HepG2 (cell line): ENCODE measurements around the gene TLN1. TPM values are rescaled to one million over a fixed set of nuclear protein-coding genes. Genes with fewer than 3 reads are reported as not detected.

Experiments
- ATAC-seq: fragments of 200-7000 bp; cut with Tn5 transposase; 3 replicates; pipeline ENCODE4 v1.9.1; 2020; ENCODE audit warnings: mild to moderate bottlenecking, moderate library complexity
- BruUV-seq: library from RNA; stranded (reverse); fragments of 400-500 nt; replicated peaks from 2 replicates; lab custom pipeline; 2021; lab: Mats Ljungman, UMichigan
- CTCF ChIA-PET: fragments of 300-600 bp; formaldehyde crosslinking; extraction: SDS; loops from one replicate; lab custom pipeline; 2021; ENCODE audit warnings: low total read pairs, inconsistent platforms, low intra/inter-chr PET ratio; lab: Yijun Ruan, JAX
- POLR2A ChIA-PET: fragments of 350-600 bp; sonication (Branson Sonifier 250); formaldehyde crosslinking; loops from one replicate; lab custom pipeline; 2020; ENCODE audit warnings: antibody characterized with exemption, inconsistent platforms; lab: Yijun Ruan, JAX
- DNase-seq: peaks from one replicate; pipeline ENCODE4 v3.0.0-alpha.2; 2015; ENCODE audit warnings: low spot score
- FAIRE-seq: peaks from 3 replicates; lab custom pipeline; 2011; peaks lifted over from hg19 to GRCh38; lab: Jason Lieb, UNC
- H2AFZ ChIP-seq: one replicate; pipeline ENCODE4 v1.6.1; 2011; ENCODE audit warnings: low read length, inconsistent platforms
- H3K27ac ChIP-seq: fragments of 300-600 bp; 3 replicates; pipeline ENCODE4 v1.8.0; 2011; ENCODE audit warnings: mixed run types, mild to moderate bottlenecking, mixed read lengths, low read length, inconsistent platforms; ENCODE audit not compliant: insufficient read depth; ENCODE audit errors: extremely low read length
- H3K27me3 ChIP-seq, 2 experiments: fragments of 200-600 bp in 1 of 2; 2 replicates in 1 of 2; 3 replicates in 1 of 2; pipeline versions ENCODE4 v1.6.0 to v1.8.0; 2011; ENCODE audit warnings: low read length in 2 of 2, mild to moderate bottlenecking in 2 of 2, moderate library complexity in 2 of 2, inconsistent platforms in 1 of 2; ENCODE audit not compliant: insufficient read depth in 2 of 2, control insufficient read depth in 1 of 2
- H3K36me3 ChIP-seq, 2 experiments: fragments of 200-600 bp in 1 of 2; replicated peaks in 1 of 2; 2 replicates in 1 of 2; 3 replicates in 1 of 2; pipeline versions ENCODE4 v1.5.1 to v1.8.0; 2011; ENCODE audit warnings: low read length in 2 of 2, inconsistent platforms in 1 of 2; ENCODE audit not compliant: insufficient read depth in 2 of 2, control insufficient read depth in 1 of 2
- H3K4me1 ChIP-seq: 2 replicates; pipeline ENCODE4 v1.5.1; 2012; ENCODE audit warnings: low read length, inconsistent platforms; ENCODE audit not compliant: insufficient read depth
- H3K4me2 ChIP-seq: 2 replicates; pipeline ENCODE4 v1.6.0; 2011; ENCODE audit warnings: low read depth, low read length, inconsistent platforms
- H3K4me3 ChIP-seq, 3 experiments: fragments of 200-600 bp in 1 of 3; sonication (generic), shearing (Covaris generic) in 1 of 3; replicated peaks in 1 of 3; 2 replicates each; pipeline ENCODE4 v1.5.1; 2011 to 2016; ENCODE audit warnings: low read length in 3 of 3, inconsistent platforms in 2 of 3, low read depth in 2 of 3, mild to moderate bottlenecking in 2 of 3, control low read depth in 1 of 3, mixed read lengths in 1 of 3; ENCODE audit not compliant: insufficient read depth in 1 of 3
- H3K79me2 ChIP-seq: one replicate; pipeline ENCODE4 v1.6.1; 2011; ENCODE audit warnings: low read length, inconsistent platforms; ENCODE audit not compliant: insufficient read depth
- H3K9ac ChIP-seq: 2 replicates; pipeline ENCODE4 v1.6.0; 2011; ENCODE audit warnings: mild to moderate bottlenecking, low read depth, low read length, inconsistent platforms; ENCODE audit not compliant: insufficient read depth
- H3K9me3 ChIP-seq: 2 replicates; pipeline ENCODE4 v1.5.1; 2012; ENCODE audit warnings: mild to moderate bottlenecking, low read length
- H4K20me1 ChIP-seq: 2 replicates; pipeline ENCODE4 v1.6.0; 2011; ENCODE audit warnings: inconsistent platforms, mild to moderate bottlenecking, low read length, moderate library complexity; ENCODE audit not compliant: insufficient read depth
- ETV5 ChIP-seq: IDR thresholded peaks from 2 replicates; pipeline ENCODE4 v1.6.1; 2018; ENCODE audit warnings: missing biosample characterization, missing genetic modification reagents, inconsistent platforms, borderline replicate concordance
- ETV6 ChIP-seq: sonication (generic); formaldehyde crosslinking; conservative IDR thresholded peaks from 2 replicates; pipeline ENCODE4 v1.4.0; 2020; ENCODE audit warnings: missing genetic modification reagents
- FOXO1 ChIP-seq: sonication (generic); formaldehyde crosslinking; IDR thresholded peaks from 2 replicates; pipeline ENCODE4 v1.4.0; 2020; ENCODE audit warnings: missing genetic modification reagents
- HNF1A ChIP-seq, 2 experiments: sonication (generic) in 1 of 2; formaldehyde crosslinking in 1 of 2; IDR thresholded peaks; 2 replicates each; pipeline versions ENCODE4 v1.4.0 to v1.6.1; 2016 to 2020; ENCODE audit warnings: borderline replicate concordance in 1 of 2, low read depth in 1 of 2, mild to moderate bottlenecking in 1 of 2, missing genetic modification reagents in 1 of 2
- KLF16 ChIP-seq, 2 experiments: sonication (generic) in 1 of 2; formaldehyde crosslinking in 1 of 2; IDR thresholded peaks; 2 replicates each; pipeline versions ENCODE4 v1.6.1 to v1.8.0; 2016 to 2023; ENCODE audit warnings: missing genetic modification reagents in 2 of 2, missing compliant biosample characterization in 1 of 2
- PBX2 ChIP-seq: IDR thresholded peaks from 2 replicates; pipeline ENCODE4 v1.6.1; 2016; ENCODE audit warnings: control low read depth
- RXRB ChIP-seq: IDR thresholded peaks from 2 replicates; pipeline ENCODE4 v1.6.1; 2016; ENCODE audit warnings: borderline replicate concordance, missing genetic modification reagents, missing compliant biosample characterization
- SRY ChIP-seq: sonication (generic); formaldehyde crosslinking; IDR thresholded peaks from 2 replicates; pipeline ENCODE4 v1.8.0; 2022; ENCODE audit warnings: mild to moderate bottlenecking, missing genetic modification reagents
- ZBTB21 ChIP-seq: sonication (generic); formaldehyde crosslinking; IDR thresholded peaks from 2 replicates; pipeline ENCODE4 v1.4.0; 2020; ENCODE audit warnings: missing genetic modification reagents
- ZBTB3 ChIP-seq: sonication (generic); formaldehyde crosslinking; IDR thresholded peaks from 2 replicates; pipeline ENCODE4 v1.4.0; 2020; ENCODE audit warnings: low read depth, mild to moderate bottlenecking, moderate library complexity, missing genetic modification reagents, borderline replicate concordance
- ZFP62 ChIP-seq: sonication (generic); formaldehyde crosslinking; IDR thresholded peaks from 2 replicates; pipeline ENCODE4 v1.4.0; 2020; ENCODE audit warnings: missing genetic modification reagents
- ZNF296 ChIP-seq: sonication (generic); formaldehyde crosslinking; conservative IDR thresholded peaks from 2 replicates; pipeline ENCODE4 v1.5.0; 2020; ENCODE audit warnings: mild to moderate bottlenecking, missing genetic modification reagents
- ZNF383 ChIP-seq: sonication (generic); formaldehyde crosslinking; IDR thresholded peaks from 2 replicates; pipeline ENCODE4 v1.4.0; 2020; ENCODE audit warnings: missing genetic modification reagents, mild to moderate bottlenecking, borderline replicate concordance
- ZNF503 ChIP-seq: sonication (generic); formaldehyde crosslinking; IDR thresholded peaks from 2 replicates; pipeline ENCODE4 v1.4.0; 2020; ENCODE audit warnings: missing genetic modification reagents
- ZNF550 ChIP-seq: sonication (generic); formaldehyde crosslinking; IDR thresholded peaks from 2 replicates; pipeline ENCODE4 v1.4.0; 2020; ENCODE audit warnings: mild to moderate bottlenecking, missing genetic modification reagents, borderline replicate concordance
- ZNF577 ChIP-seq: sonication (generic); formaldehyde crosslinking; IDR thresholded peaks from 2 replicates; pipeline ENCODE4 v1.4.0; 2020; ENCODE audit warnings: mild to moderate bottlenecking, low read depth, missing genetic modification reagents, borderline replicate concordance
- WGBS: methylation state at CpG from one replicate; pipeline ENCODE4 v1.1.6; 2017; ENCODE audit warnings: low lambda C conversion rate; 5-methylcytosine and 5-hydroxymethylcytosine counted together
- in situ Hi-C: cut with HindIII; loops from 2 replicates; pipeline ENCODE4 v1.10.0; 2017; ENCODE audit warnings: low pct_unique_long_range_greater_than_20kb; ENCODE audit not compliant: extremely low pct_ligation_motif_present
- intact Hi-C: fragments of 100-400 bp; cut with micrococcal nuclease; formaldehyde crosslinking; loops from one replicate; pipeline ENCODE4 v1.10.0; 2022; ENCODE audit not compliant: unreplicated experiment
- polyA plus RNA-seq, 8 experiments: library from polyadenylated mRNA; depleted of rRNA in 3 of 8; stranded (reverse) in 7 of 8; unstranded in 1 of 8; fragments of >200 nt; fragmentation: Illumina TruSeq in 4 of 8; extraction: Trizol in 4 of 8; gene quantifications; 2 replicates each; pipeline versions ENCODE4 v1.2.1 to v1.2.3, GENCODE V29; 2011 to 2016; ENCODE audit warnings: low read depth in 4 of 8, missing spikeins in 1 of 8, mixed read lengths in 1 of 8; ENCODE audit not compliant: insufficient read depth in 1 of 8
- total RNA-seq, 5 experiments: library from RNA; depleted of rRNA; stranded (reverse); fragments of >200 nt; fragmentation: Illumina TruSeq; extraction: Trizol; gene quantifications; 2 replicates each; pipeline ENCODE4 v1.2.3, GENCODE V29; 2016; ENCODE audit warnings: low read depth in 1 of 5

The TLN1 gene
- total and polyA plus RNA-seq, 2 of the 13 experiments (the other 11 are each of a cell fraction or from before 2014, with no cell fraction given): 35.2 to 51.8 TPM

GRCh38 chr9:35776018-35776417, 44.0 kb upstream of the TLN1 start:
- no peak overlapping the region for H3K27ac ChIP-seq
- H3K27me3 ChIP-seq: no peaks in the 10 kb centered on the region
- 0 out of 5 replicates have a peak, but pooled peaks cover 0 to 5% of the 10 kb centered on the region in 2 experiments for H3K36me3 ChIP-seq
- no peak for TF ChIP-seq RXRB (CRISPR knock-in tag)
- TF ChIP-seq ZBTB3 (CRISPR knock-in tag): no peak
- TF ChIP-seq ETV5 (CRISPR knock-in tag): no peak
- no peak for TF ChIP-seq SRY (CRISPR knock-in tag)
- no peak for TF ChIP-seq ZBTB21 (CRISPR knock-in tag)
- no peak for TF ChIP-seq ZNF383
- TF ChIP-seq HNF1A (IDR thresholded peaks at IDR 0.05; ENCODE audit: low read depth): no peak
- TF ChIP-seq HNF1A (CRISPR knock-in tag; IDR thresholded peaks at IDR 0.05; ENCODE audit: borderline replicate concordance): no peak
- TF ChIP-seq ZFP62: no peak
- TF ChIP-seq ZNF550 (CRISPR knock-in tag): no peak
- no peak for TF ChIP-seq ZNF577 (CRISPR knock-in tag)
- TF ChIP-seq ZNF296: no peak
- TF ChIP-seq ETV6 (CRISPR knock-in tag): no peak
- TF ChIP-seq PBX2 (CRISPR knock-in tag): no peak
- no peak for TF ChIP-seq FOXO1
- TF ChIP-seq ZNF503 (CRISPR knock-in tag): no peak
- no peak for TF ChIP-seq KLF16 (CRISPR knock-in tag; IDR thresholded peaks at IDR 0.05)
- in situ Hi-C loops (no loop called here), intact Hi-C loops (no loop called here)
- peaks cover 37% of the 10 kb centered on the region for H3K4me1 ChIP-seq
- no peaks in the 10 kb centered on the region for H3K9me3 ChIP-seq
- H3K79me2 ChIP-seq: peaks cover 2% of the 10 kb centered on the region
- POLR2A ChIA-PET: no interaction called here
- CTCF ChIA-PET: no interaction called here
- H2AFZ ChIP-seq: no peak overlapping the region
- FAIRE-seq (no peak), DNase-seq (no peak), ATAC-seq (no peak)
- no peak overlapping the region for H3K4me3 ChIP-seq
- BruUV-seq: no TSS peak
- no peak overlapping the region for H3K9ac ChIP-seq
- H3K4me2 ChIP-seq: no peak overlapping the region
- H4K20me1 ChIP-seq: no peaks in the 10 kb centered on the region
- 92% methylated on average over 4 of the region's 4 CpGs for WGBS
